GM21515 (cell line): ENCODE results near the gene TSPAN14.
A peak's percentile ranks its signal among the peaks of the same experiment; 100 is the strongest.
"Not testable (repeated sequence)": the region's sequence is repeated elsewhere in the genome, so short reads cannot be mapped to it uniquely, and the experiment has no call there.

Experiments used
- ATAC-seq: cut with Tn5 transposase; IDR thresholded peaks from one replicate; pipeline ENCODE4 v1.9.1; 2021; ENCODE audit not compliant: unreplicated experiment

Gene TSPAN14

DNA sequence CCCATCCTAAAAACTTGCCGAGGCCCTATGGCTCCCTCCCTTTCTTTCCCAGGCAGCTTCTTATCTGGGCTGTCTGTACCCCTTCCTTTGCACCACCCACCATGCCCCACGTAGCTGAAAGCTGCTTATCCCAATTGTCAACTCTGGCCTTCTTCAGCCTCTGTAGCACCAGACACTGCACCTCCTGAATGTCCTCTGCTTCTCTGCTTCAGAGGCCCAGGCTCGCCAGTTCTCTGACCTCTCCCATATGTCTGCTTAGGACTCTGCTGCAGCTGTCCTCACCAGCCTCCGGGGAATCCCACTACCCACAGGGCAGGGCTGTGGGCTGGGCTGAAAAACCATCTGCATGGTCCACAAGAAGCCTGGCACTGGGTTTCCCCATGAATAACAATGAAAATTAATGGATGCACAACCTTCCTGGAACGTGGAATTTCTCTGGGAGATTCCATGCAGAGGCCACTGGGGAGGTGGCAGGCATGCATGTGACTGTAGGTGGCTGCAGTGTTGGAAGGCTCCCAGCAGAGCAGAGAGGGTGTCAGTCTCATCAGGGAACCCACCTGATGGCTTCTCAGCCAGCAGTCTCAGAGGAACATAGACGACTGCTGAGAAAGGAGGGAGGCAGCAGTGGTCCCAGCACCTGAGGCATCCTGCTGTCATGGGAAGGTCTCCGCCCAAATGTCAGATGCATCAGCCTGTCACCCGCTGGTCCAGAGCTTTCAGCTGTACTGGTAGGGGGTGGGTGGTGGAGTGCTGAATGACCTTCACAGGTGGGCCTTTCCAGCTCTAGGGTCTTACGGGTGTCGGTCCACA, 66.8 kb downstream of the TSPAN14 start:
- ATAC-seq, result no peak

DNA sequence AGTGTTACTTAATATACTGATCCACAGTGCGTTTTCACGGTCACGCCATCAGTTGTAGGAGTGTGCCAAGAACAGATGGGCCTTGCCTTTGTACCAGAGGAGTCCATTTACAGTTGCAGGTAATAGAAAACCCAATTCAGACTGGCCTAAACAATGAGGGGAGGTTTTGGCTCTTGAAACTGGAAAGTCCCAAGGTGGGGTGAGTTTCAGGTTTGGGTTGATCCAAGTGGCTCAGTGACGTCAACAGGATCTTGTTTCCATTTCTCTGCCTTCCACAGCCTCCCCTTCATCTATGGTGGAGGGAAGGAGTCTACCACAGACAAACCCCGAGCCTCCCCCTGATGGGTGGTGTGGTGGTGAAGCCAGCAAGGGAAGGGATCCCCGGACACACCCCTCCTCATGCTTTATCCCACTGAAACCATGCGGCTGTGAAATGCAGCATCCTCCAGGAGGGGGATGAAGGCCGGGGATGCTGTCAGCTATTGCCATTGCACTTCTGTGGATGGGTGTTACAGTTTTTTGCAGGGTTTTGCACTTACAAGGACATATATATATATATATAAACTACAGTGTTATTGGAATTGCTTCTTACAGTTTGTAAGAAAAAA, 68.8 kb downstream of the TSPAN14 start:
- no peak for ATAC-seq

DNA sequence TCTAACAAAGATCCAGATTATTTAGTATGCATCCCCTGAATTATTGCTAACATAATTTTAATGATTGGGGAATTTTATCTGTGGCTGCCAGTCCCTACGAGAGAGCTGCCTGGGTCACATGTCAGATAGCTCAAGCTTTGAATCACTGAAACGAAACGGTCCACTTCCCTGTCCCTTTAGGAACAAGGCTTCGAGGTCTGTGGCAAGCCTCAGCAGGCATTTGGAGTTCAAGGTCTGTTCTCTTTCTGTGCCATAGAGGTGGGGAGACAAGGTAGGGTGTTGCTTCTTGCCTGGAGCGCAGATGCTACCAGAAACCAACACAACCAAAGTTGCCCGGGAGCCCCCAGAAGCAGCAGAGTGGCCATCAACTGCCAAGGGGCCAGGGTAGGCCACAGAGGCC, 69.7 kb downstream of the TSPAN14 start:
- ATAC-seq, result no peak

DNA sequence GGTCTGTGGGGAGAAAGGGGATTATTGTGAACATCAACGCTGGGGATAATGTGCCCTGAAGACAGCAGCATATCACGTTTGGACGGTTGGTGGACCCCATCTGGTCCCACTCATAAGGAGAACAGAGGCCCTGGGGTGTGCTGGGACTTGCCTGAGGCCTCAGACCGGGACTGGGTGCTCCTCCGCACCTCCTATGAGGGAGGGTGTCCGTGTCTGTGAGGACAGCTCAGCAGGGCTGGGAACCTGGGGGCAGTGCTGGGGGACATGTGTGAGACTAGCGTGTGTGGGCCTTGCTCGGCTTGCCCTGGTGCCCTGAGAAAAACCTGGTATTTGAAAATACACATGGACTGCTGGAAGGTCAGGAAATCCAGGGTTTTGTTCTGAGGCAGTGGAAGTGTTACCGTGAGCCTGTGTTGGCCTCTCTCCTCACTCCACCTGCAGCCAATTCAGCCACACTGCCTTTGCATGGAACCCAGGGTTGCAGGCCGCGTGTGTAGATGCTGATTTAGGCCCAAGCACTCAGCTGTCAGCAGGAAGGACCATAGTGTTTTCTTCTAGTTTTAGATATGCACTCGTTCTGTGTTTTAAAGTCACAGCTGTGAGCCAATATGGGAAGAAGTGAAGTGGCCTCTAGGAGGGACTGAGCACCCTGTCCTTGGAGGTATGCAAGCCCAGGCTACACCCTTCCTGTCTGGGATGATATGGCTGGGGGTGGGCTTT, 70.2 kb downstream of the TSPAN14 start:
- no peak for ATAC-seq

DNA sequence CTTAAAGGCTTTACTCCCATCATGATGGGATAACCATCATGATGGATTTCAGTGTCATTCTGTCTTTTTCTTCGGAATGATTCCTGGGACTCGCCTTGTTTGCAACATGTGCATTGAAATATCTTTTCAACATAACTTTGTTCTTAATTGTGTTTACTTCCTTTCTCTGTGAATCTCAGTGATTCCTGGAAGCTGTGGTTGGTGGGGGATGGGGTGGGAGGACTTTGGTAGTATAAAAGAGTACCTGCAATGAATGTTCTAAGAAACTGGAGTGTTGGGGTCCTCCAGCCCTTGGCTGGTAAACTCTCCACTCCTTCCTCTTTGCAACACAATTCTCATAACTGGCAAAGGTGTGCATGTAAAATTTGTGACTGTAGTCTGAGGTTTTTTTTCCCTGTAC, 72.1 kb downstream of the TSPAN14 start:
- ATAC-seq, result no peak

DNA sequence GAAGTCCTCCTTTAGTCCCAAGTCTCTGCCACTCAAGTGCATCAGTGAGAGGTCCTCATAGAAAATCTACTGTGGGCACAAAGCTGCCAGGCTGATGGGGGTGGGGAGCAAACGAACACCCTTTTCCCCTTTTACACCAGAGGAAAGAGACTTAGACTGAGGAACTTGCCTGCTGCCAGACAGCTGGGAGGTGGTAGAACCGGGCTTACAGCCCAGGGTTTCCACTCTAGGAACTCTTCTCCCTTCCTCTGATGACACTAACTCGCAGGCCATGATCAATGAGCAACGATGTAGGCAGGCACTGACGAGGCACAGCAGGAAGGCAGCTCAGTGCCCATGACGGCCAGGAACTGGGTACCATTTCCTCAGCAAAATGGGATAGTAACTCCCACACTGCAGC, 72.6 kb downstream of the TSPAN14 start:
- ATAC-seq, result no peak

DNA sequence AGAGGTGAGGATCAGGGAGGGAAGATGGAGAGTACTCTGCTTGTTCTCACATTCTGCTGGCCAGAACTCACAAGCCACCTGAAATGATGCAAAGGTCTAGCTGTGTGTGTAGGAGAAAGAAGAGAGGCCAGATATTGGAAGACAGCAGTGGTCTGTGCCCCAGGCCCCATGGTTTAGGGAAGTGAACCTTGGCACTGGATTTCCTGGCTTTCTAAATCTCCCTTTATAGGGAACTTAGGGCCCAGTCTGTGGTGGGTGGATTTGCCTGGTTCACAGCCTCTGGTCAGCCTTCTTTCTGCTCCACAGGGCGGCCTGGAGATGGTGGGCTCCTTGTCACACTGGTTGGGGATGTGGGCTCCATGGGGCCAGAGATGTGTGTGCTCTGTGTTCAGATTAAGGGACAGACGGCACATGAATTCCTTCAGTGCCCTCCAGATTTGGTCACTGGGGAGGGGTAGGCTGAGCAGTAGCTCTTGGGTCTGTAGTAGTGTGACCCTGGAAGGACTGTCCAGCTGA, 74.1 kb downstream of the TSPAN14 start:
- ATAC-seq, result no peak

DNA sequence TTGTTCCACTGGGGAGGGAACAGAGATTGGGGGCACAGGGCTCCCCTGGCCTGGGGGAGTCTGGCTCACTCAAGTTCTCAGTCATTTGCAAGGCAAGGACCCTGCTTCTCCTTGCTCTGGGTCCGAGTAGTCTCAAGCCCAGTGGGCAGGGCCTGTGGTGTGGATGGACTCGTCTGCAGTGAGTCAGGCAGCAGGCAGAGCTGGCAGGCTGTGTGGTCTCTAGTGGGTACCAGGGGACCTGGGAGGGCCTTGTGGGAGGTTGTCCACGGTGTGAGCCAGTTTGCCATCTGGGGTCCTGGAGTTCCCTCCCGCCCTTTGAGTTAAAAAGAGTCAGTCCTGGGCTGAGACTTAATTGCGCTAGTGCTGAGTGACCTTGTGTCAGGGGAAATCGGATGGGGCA, 74.8 kb downstream of the TSPAN14 start:
- ATAC-seq, result no peak

DNA sequence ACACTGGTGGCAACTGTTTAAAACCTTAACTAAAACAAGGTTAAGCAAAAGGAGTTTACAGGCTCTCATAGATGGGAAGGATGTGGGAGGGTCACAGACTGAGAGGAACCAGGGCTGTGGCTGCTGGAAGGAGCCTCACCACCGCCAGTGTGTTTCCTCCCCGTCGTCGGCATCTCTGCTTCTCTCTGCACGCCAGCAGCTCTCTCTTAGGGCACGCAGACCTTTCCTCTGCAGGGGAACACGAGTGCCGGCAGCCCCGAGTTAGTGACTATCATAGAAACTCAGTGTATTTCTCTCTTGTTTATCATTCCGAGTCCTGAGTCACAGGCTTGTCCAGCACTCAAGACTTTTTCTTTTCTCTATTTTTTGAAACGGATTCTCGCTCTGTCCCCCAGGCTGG, 75.5 kb downstream of the TSPAN14 start:
- ATAC-seq, result no peak

DNA sequence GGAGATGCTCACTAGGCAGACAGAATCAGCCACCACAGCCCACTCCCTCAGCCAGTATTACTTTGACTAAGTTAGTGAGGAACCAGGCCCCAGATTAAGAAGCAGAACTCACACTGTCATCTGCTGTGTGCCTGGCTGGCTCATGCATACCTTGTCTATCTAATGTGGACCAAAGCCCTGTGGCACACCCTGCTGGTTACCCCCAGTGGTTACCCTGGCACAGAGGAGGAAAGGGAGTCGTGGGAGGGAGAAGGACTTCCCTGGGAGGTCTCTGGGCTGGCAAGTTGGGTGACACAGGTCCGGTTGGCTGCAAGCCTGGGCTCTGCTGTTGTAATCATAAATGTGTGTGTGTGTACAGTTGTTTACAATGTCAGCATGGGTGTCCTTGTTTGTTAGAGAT, 76.1 kb downstream of the TSPAN14 start:
- no peak for ATAC-seq

DNA sequence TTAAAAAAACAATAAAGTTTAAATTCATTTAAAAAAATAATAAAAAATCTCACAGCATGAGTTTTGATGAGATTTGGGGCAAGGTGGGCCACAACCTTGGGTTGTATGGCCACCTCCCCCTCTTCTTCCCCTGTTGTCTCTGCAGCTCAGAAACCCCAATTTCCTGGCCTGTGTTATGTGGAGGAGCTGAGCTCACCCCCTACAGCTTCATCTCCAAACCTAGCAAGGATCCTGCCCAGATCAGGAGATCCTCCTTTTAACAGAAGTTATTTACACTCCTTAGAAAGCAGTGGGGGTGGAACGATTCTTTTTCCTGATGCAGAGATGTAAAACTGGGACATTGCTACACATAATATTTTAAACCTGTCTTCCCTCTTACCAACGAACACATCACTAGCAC, 76.7 kb downstream of the TSPAN14 start:
- no peak for ATAC-seq

DNA sequence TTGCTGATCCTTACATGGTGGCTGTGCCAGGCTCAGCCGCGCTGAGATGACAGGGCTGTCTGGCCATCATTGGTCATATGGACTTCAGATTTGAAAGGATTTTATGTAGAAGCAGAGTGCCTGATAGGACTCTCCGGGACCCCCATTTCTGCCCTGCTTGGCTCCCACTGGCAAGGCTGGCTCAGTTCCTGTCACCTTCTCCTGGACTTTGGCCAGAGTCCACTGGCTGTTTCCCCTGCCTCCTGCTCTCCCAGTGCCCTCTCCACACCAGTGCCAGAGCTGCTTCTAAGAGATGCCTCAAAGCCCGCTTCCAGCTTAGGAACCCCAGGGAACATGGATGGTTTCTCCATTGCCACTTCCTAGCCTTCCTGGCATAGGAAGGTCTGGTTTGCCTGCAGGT, 78.5 kb downstream of the TSPAN14 start:
- ATAC-seq, result no peak

DNA sequence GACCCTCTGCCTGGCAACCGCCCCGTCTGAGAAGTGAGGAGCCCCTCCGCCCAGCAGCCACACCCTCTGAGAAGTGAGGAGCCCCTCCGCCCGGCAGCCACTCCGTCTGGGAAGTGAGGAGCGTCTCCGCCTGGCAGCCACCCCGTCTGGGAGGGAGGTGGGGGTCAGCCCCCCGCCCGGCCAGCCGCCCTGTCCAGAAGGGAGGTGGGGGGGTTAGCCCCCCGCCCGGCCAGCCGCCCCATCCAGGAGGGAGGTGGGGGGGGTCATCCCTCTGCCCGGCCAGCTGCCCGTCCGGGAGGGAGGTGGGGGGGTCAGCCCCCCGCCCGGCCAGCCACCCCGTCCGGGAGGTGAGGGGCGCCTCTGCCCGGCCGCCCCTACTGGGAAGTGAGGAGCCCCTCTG, 79.9 kb downstream of the TSPAN14 start:
- not testable (repeated sequence) for ATAC-seq

DNA sequence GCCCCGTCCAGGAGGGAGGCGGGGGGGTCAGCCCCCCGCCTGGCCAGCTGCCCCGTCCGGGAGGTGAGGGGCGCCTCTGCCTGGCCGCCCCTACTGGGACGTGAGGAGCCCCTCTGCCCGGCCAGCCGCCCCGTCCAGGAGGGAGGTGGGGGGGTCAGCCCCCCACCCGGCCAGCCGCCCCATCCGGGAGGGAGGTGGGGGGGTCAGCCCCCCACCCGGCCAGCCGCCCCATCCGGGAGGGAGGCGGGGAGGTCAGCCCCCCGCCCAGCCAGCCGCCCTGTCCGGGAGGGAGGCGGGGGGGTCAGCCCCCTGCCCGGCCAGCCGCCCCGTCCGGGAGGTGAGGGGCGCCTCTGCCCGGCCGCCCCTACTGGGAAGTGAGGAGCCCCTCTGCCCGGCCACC, 80.5 kb downstream of the TSPAN14 start:
- ATAC-seq, result not testable (repeated sequence)

DNA sequence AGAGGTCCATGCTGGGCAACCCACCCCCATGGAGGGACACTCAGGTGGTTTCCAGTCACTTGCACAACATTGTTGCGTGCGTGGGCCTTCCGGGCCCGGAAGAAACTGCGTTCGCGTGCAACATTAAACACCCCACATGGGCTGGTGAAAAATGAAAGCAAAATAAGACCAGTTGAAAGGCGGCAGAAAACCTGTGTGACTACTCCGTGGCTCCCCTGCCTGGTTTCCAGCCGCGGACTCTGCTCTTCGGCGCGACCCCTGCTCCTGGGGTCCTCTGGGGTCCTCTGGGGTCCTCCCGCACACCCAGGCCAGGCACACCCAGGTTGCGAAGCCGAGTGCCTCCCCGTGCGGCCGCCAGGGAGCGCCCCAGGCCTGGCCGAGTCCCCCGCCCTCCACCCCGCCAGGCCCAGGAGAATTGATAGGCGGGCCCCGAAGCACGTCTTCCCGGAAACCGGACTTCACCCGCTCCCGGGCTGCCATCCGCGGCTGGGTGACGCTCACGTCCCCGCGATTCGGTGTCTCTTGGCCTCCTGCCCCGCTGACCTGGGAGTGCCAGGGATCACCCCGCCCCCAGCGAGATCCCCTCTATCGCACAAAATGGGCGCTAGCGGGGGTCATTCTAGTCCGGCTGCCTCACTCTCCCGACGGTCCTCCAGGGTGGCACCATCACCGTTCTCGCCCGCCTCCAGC, 81.7 kb downstream of the TSPAN14 start:
- peak; percentile 92 for ATAC-seq

DNA sequence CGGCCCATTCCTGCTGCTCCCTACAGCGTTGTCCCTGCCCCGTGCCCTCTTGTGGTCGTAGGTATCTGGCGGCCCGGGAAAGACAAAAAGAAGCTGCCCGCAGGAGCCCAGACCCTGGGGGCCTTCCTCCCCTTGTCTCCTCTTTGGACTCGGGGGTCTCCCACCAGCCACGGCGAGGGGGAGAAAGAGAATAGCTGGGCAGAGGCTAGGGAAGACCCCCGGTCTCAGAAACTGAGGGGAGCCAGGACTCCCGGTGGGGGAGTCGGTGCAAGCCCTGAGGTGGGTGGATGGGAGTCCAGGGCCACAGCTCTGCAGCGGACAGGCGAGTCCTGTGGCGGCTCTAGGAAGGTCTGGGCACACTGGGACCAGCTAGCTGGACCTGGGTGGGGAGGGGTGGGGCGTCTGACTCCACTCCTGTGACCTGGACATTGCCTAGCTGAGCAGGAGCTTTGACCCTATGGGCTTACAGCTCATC, 82.3 kb downstream of the TSPAN14 start:
- ATAC-seq, result no peak

DNA sequence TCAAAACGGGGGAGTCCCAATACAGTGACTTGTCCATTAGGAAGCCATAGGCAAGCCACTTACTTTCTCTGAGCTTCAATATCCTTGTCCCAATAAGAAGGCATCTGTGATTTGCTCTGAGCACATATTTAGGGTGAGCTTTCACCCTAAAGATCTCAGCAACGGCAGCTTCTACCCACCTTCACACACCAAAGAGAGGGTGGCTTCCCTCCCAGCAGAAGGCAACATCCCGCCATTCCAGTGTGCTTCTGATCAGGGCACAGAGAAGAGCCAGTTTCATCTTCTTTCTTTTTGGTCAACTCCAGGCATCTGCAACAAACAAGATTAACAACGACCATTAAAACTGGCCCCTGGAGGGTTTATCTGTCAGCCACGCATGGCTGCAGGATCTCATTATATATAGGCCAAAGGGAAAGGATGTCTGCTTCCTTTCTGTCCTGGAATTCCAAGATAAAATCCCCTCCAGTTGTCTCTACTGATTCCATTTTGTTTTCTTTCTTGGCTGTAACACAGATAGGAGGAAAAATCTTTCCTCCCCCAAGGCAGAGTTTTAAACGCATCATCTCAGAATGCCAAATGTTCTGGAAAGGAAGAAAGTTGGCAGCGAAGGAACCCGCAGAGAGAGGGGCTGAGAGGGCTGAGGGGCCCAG, 83.1 kb downstream of the TSPAN14 start:
- no peak for ATAC-seq

DNA sequence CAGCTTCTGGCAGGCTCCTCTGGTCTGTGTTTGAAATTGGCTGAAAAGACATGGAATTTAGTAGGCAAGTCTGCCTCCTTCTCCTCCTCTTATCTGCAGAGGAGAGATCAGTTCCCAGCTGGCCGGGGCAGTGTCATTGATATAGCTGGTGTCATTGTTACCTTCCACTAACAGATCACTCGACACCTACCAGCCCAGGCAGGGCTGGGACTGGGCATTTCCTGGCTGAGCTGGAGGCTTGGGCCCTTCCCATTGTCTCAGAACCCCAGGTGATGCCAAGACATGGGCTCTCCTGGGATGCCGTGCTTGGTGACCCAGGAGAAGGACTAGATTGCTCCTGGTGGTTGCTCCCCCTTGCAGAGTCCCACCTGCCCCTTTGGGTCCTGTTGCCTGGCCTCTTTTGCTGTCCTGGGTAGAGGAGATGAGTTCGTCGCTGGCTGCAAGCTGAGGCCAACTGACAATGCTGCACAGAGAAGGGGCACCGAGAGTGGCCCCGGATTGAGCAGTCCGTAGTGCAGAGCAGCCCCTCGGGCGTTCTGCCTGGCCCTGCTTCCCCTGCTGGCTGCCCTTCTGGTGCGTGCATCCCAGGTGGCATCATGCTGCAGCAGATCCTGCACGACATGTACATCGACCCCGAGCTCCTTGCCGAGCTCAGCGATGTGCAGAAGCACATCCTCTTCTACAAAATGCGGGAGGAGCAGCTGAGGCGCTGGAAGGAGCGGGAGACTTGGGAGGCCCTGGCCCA, 83.8 kb downstream of the TSPAN14 start, which contains the start of gene SH2D4B:
Gene SH2D4B, plus strand, starts transcription at position 167 of the 745 bp plus-strand sequence. Its CDS starts 430 bp downstream, at position 597.
- no peak for ATAC-seq

DNA sequence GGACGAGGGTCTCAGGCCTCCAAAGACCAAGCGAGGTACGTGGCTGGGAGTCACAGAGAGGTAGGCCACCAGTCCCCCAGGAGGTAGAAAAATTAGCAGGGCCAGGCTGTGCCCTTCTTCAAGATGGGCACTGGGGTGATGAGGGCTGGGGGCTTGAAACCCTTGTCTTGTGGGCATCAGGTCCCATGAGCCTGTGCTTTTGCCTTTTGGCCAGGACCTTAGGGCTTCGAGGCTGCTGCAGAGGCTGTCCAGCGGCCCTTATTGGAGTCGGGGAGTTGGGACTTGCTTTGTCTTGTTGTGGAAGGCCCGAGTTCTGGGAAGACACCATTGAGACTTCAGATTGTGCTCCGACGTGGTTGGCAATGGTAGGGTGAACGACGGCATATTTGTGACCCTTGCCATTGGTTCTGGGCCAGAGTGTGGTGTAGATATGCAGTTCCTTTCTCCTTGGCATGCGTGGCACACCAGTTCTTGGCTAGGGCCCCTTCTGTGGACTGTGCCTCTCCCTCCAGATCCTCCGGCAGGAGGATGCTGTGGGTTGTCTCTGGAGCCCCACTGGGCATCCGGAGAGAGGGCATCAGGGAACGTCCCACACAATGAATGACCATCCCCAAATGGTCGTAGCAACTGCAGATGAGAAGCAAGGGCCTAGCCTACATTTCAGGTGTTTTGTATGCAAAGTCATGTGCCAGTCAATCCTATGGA, 84.5 kb downstream of the TSPAN14 start:
- ATAC-seq, result no peak
